ENCODE results near the gene HIPK2.

GRCh38 chr7:139522830-139523198 lies 255.0 kb downstream of the HIPK2 start:
- no peak for TF ChIP-seq HDGF (IDR thresholded peaks at IDR 0.05; ENCODE audit: borderline replicate concordance)
- no peak for TF ChIP-seq FOXA1 (IDR thresholded peaks at IDR 0.05)
- no peak for TF ChIP-seq SUZ12 (IDR thresholded peaks at IDR 0.05)
- TF ChIP-seq FOXM1 (IDR thresholded peaks at IDR 0.05; ENCODE audit: borderline replicate concordance): no peak
- TF ChIP-seq FOXK2 (IDR thresholded peaks at IDR 0.05): no peak
- TF ChIP-seq TARDBP (IDR thresholded peaks at IDR 0.05): no peak
- no peak for TF ChIP-seq ELF4 (IDR thresholded peaks at IDR 0.05)
- no peak for TF ChIP-seq BHLHE40 (IDR thresholded peaks at IDR 0.05; ENCODE audit: borderline replicate concordance)
- no peak for TF ChIP-seq SP1 (IDR thresholded peaks at IDR 0.05)
- no peak for TF ChIP-seq ZNF384 (IDR thresholded peaks at IDR 0.05)
- TF ChIP-seq L3MBTL2 (conservative IDR thresholded peaks at IDR 0.05): no peak
- no peak for TF ChIP-seq LEF1 (IDR thresholded peaks at IDR 0.05; ENCODE audit: borderline replicate concordance)

All from HEK293T (cell line).